NCI-H748 (cell line): Measurements from ENCODE around the gene PPRC1.

ENCODE experiments used
- DNase-seq: peaks from one replicate; lab custom pipeline; 2025; ENCODE audit not compliant: unreplicated experiment; lab: John Stamatoyannopoulos, UW

Gene PPRC1

DNA sequence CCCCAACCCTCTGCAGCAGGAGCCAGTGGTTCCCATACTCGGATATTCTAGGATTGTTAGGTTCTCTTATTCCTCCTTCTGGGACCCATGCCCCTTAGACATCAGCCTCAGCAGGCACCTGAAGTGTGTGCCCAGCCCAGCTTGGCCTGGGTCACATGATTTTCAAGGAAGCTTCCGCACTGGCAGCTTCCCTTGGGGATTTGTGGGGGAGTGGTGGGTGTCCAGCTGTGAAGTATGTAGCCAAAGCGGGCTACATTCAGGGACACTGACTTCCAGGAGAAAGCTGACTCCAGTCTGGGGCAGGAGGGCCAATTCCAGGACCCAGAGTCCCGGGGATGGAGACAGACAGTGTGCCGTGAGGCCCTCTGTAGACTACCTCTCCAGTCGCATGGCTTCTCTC lies 14.0 kb upstream of the PPRC1 start:
- no peak for DNase-seq

DNA sequence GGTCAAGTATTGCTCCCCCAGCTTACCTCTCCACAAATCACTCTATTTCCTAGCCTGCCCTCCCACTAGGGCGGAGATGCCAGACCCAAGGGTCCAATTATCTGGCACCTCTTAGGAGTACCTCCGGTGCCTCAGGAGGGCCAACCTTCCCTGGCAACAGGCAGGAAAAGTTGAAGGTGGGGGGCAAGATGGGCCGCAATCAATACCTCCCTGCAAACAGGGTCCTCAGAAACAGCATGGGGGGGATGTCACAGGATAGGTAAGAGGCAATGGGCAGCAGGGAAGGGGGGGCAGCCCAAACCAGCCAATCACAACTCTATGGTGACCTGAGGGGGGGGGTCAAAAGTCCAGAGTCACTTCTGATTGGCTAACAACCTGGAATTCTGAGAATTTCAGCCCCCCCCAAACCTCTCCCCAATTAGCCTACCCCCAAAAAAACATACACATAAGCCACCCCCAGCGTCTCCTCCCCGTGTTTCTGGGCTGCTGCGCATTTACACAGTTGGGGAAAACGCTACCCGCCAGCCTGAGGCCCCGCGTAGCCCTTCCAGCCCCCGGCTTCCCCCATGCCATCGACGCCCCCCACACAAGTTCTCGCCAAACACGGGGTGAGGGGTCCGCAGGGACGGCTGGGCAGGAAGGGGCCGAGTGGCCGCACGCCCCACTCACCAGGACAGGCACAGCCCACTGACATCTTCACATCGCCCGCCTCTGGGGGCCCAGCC lies 13.3 kb upstream of the PPRC1 start:
- DNase-seq, result peak; percentile 37

DNA sequence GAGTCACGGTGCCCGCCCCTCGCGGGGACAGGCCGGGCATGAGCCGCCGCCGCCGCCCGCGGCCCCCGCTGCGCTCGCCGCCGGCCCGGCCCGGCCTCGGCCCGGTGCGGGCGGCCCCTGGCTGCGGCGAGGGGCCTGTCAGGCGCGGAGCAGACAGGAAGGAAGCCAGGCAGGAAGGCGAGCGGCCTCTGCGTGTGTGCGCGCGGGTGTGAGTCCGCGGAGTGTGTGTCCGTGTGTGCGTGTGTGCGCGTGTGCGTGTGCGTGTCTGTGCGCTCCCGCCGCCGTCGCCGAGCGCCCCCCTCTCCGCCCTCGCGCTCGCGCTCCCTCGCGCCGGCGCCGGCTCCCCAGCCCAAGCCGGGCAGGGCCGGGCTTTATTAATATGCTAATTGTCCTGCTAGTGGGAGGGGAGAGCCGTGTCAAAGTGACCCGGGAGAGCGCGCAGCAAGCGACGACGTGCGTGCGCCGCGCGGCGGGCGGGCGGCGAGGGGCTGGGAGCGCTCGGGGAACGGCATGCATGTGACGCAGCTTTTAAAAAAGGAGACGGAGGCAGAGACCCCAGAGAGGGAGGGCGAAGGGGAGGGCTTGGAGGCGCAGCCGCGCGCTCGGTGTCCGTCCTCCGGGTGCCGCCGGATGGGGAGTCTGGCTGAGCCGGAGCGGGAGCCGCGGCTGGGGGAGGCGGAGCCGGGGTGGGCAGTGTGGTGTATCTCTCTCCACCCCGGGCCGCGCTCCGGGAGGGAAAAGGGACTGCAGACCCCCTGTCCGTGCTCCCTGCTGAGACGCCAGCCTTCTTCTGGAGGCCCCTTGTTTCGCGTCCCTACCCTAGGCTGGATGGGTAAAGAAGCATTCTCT lies 12.5 kb upstream of the PPRC1 start, which contains the start of gene LDB1:
Gene LDB1 (minus strand): TSS at position 227 of the 849 bp plus-strand sequence. CDS start 258 bp downstream, outside the sequence.
- DNase-seq, result peak; percentile 79

DNA sequence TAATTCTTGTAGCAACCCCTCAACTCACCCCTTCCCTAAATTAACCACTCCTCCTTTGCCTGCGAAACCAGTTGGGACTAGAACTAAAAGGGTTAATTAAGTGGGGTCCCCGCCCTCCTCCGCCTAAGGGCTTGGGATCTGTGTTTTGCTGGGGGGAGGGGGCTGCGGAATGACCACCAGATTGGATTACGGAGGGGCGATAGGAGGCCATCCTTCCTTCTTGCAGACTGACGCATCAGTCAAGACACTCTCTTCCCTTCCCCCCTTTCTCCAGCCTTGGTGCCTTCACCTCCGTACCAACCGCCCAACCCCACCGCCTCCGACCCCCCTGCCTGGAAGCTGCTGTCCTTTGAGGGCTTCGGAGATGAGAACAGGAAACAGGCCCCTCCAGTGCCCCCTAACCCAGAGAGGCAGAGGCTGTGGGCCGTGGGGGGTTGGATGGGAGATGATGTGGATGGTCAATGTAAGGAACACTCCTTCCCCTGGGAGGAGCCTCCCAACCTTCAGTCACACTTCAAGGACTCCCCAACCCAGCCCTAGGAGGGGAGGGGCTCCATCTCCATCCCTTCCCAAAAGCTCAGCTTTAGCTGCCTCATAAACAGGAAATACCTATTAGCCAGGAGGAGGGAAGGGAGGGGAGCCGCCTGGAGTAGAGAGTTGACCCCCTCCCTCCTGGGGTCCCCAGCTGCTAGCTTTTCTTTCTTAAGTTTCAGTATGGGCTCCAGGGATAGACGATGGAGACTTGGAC lies 11.7 kb upstream of the PPRC1 start:
- peak; percentile 47 for DNase-seq

DNA sequence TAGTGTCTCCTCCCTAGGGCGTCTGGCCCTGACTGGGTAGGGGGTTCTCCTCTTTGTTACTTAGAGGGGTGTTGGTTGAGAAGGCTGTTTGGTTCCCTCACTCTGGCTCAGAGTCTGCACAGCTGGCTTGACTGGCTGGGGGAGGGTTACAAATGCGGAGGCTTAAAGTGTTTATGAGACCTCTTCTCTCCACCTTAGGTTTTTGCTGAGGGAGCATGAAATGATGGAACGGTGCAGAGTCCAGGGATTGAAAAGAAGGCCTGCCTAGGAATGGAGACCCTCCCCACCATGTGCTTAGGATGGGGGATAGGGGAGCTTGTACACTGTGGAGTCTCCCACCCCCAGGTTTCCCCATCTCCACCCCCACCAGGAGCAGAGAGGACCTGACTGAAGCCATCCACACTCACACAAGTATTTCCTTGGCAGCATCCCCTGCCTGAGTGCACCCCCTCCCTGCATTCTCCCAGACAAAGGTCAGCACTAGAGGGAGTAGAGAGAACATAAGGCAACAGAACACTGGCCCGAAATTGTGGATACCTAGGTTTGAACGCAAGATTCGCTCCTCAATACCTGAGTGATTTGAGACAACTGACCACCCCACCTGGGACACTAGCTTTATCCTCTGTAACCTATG lies 11.0 kb upstream of the PPRC1 start:
- DNase-seq, result no peak

DNA sequence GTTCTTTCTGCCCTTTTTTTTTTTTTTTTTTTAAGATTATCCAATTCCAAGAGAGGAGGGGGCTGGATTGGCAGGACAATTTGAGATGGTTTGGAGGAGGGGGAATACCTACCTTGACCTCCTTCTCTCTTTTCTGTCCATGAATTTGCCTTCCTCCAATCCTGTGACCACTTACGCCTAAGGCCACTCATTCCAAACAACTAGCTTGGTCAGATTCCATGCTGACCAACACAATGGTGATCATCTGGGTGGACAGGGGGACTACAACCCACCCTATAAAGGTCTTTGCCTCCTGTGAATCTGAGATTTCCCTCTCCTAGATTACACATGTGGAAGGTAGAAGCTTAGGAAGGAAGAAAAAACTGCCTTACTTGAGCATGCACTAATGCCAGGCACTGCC lies 10.4 kb upstream of the PPRC1 start:
- no peak for DNase-seq

DNA sequence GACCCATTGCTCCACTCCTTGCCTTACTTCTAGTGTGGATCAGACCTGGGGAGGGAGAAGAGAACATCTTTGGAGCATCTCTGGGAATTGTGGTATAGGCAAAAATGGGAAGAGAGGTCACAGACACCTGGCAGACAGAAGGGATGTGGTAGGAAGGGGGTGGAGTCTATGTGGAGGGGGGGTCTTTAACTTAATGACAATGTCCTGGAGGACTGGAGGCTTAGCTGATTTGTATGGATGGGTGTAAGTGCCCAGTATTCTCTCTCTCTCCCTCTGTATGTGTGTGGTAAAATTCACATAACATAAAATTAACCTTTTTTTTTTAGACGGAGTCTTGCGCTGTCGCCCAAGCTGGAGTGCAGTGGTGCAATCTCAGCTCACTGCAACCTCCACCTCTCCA lies 9.6 kb upstream of the PPRC1 start:
- DNase-seq, result no peak

DNA sequence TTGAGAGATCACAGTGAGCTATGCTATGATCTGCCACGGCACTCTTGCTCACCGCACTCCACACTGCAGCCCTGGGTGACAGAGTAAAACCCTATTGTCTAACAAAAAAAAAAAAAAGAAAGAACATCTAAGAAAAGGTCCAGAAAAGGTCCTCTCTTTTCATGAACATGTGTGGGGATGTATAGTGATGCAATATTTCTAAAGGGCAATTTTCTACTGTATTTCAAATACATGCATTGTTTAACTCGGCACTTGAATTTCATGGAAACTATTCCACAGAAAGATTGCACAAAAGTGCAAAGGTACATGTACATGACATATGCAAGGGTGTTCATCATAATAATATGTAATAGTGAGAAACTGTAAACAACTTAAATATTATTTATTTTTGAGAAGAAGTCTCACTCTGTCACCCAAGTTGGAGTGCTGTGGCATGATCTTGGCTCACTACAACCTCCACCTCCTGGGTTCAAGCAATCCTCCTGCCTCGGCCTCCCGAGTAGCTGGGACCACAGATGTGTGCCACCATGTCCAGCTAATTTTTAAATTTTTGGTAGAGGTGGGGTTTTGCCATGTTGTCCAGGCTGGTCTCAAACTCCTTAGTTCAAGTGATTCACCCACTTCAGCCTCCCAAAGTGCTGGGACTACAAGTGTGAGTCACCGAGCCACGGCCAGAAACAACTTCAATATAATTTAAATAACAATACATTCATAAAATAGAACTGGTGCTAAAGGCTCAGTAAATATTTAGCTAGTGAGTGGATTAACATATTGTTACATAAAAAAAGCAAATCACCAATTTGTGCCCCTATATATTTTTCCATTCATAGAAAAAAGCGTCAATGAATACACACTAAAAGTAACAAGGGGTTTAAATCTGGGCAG lies 1.3 kb upstream of the PPRC1 start:
- DNase-seq, result no peak

DNA sequence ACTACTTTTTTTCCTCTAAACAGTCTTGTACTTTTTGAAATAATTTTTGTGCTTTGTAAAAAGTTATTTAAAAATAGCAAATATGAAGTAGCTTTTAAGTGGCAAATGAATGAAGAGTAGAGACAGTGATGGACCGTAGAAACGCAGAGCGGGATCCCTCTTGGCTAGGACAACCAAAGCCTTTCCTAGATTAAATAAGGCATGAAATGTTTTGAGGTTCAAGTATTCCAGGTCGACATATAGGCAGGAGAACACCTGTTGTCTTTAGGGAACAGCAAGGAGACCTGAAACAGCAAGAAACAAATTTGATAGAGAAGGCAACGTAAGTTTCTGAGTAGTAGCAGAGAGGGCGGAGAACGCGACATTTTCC lies 662 bp upstream of the PPRC1 start:
- no peak for DNase-seq

DNA sequence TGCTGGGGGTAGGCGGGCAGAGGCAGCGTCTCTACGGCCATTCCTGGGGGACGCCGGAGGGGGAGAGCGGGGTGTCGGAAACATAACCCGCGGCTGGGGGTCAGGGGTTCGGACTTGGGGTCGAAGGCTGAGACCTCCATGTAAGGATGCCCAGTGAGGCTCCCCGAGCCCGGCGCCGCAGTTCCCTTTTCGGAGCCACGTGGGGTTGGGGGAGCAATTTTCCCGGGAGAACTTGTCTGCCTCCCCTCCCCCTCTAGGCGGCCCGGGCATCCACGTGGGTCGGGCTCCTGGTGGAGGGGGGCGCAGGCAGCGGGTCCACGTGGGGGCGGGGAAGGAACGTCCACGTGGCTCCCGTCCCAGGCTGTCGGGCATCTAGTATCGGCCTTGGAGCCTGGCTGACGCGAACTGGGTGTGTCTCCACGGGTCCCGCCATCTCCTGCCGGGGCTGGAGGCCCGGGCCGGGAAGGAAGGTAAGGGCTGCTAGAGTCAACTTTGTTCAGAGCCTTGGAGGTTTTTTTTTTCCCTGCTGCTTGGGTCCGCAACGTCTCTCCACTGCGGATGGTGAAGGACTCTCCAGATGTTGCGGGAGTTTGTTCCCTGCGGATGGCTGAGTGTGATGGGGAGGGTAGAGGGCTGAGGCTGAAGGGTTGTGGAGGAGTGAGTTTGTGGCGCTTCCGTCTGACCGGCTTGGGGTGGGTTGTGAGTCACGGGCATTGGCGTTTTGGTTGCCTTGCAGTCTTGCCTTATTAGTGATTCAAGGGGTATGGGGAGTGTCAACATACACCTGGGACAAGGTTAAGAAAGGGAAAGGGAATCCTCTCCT lies 744 bp downstream of the PPRC1 start:
- DNase-seq, result peak; percentile 63

DNA sequence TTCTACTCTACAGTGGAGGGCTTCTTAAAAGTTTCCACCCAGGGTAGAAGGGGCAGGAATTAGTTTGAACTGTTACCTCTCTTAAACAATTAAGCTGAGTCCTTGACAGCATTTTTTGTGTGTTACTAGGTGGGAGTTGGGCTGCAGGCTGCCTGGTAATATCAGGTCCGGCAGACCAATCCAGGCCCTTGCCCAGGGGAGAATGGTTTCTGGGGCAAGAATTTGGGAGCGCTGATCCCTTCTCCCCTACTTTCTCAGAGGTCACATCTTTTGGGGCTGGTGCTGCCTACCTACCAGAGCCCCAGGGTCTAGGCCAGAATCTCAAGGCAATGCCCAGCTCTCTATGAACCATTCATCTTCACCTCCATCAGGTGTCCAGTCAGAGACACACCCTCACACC lies 1.6 kb downstream of the PPRC1 start:
- no peak for DNase-seq

DNA sequence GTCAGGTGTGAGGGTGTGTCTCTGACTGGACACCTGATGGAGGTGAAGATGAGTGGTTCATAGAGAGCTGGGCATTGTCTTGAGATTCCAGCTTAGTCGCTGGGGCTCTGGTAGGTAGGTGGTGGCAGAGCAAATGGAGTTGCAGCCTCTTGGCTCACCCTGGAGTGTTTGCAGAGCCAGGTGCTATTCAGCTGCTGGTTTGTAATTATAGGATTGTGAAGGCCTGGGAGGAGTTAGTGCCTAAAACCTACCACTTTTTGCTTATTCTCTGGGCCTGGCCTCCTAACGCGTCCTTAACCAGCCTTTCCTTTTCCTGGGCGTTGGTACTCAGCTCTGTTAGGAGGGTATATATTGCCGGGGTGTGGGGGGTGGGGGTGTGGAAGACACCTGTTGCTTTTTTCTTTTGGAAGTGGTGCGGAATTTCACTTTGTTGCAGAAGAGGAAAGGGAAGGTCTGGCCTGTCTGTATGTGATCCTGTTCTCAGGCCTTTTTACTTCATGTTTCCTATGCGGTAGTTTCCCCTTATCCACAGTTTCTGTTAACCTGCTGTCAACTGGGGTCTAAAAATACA lies 3.2 kb downstream of the PPRC1 start:
- DNase-seq, result peak; percentile 60

DNA sequence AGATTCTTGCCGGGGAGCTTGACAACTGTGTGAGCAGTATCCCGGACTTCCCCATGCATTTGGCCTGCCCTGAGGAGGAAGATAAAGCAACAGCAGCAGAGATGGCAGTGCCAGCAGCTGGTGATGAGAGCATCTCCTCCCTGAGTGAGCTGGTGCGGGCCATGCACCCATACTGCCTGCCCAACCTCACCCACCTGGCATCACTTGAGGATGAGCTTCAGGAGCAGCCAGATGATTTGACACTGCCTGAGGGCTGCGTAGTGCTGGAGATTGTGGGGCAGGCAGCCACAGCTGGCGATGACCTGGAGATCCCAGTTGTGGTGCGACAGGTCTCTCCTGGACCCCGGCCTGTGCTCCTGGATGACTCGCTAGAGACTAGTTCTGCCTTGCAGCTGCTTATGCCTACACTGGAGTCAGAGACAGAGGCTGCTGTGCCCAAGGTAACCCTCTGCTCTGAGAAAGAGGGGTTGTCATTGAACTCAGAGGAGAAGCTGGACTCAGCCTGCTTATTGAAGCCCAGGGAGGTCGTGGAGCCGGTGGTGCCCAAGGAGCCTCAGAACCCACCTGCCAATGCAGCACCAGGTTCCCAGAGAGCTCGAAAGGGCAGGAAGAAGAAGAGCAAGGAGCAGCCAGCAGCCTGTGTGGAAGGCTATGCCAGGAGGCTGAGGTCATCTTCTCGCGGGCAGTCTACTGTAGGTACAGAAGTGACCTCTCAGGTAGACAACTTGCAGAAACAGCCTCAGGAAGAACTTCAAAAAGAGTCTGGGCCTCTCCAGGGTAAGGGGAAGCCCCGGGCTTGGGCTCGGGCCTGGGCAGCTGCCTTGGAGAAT lies 6.7 kb downstream of the PPRC1 start:
- DNase-seq, result no peak

DNA sequence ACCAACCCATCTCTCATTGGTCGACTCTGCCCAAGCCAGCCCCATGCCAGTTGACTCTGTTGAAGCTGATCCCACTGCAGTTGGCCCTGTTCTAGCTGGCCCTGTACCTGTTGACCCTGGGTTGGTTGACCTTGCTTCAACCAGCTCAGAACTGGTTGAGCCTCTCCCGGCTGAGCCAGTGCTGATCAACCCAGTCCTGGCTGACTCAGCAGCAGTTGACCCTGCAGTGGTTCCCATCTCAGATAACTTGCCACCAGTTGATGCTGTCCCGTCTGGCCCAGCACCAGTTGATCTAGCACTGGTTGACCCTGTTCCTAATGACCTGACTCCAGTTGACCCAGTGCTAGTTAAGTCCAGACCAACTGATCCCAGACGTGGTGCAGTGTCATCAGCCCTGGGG lies 7.4 kb downstream of the PPRC1 start:
- no peak for DNase-seq

DNA sequence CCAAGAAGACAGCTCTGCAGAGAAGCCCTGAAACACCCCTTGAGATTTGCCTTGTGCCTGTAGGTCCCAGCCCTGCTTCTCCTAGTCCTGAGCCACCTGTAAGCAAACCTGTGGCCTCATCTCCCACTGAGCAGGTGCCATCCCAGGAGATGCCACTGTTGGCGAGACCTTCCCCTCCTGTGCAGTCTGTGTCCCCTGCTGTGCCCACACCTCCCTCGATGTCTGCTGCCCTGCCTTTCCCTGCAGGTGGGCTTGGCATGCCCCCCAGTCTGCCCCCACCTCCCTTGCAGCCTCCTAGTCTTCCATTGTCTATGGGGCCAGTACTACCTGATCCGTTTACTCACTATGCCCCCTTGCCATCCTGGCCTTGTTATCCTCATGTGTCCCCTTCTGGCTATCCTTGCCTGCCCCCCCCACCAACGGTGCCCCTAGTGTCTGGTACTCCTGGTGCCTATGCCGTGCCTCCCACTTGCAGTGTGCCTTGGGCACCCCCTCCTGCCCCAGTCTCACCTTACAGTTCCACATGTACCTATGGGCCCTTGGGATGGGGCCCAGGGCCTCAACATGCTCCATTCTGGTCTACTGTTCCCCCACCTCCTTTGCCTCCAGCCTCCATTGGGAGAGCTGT lies 8.2 kb downstream of the PPRC1 start:
- DNase-seq, result no peak

DNA sequence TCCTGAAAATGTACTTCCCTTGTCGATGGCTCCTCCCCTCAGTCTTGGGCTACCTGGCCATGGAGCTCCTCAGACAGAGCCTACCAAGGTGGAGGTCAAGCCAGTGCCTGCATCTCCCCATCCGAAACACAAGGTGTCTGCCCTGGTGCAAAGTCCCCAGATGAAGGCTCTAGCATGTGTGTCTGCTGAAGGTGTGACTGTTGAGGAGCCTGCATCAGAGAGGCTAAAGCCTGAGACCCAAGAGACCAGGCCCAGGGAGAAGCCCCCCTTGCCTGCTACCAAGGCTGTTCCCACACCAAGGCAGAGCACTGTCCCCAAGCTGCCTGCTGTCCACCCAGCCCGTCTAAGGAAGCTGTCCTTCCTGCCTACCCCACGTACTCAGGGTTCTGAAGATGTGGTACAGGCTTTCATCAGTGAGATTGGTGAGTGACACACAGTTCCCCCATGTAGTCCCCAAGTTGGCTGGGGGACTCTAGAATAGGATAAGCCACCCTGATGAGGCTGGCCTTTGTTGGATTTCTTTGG lies 8.8 kb downstream of the PPRC1 start:
- no peak for DNase-seq

DNA sequence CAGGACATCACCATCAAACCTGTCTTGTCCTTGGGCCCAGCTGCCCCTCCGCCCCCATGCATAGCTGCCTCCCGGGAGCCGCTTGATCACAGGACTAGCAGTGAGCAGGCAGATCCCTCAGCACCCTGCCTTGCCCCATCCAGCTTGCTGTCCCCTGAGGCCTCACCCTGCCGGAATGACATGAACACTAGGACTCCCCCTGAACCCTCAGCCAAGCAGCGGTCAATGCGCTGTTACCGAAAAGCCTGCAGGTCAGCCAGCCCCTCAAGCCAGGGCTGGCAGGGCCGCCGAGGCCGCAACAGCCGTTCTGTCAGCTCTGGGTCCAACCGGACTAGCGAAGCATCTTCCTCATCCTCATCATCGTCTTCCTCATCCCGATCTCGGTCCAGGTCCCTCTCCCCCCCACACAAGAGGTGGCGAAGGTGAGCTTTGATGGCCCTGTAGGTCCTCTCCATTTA lies 14.2 kb downstream of the PPRC1 start:
- no peak for DNase-seq
